Midbrain (tissue), 1 donor: Measurements from ENCODE around the gene ARHGAP22.
A peak's percentile ranks its signal among the peaks of the same experiment; 100 is the strongest.

ENCODE experiments used
- DNase-seq: peaks from one replicate; lab custom pipeline; 2025; lab: John Stamatoyannopoulos, UW

Gene ARHGAP22

DNA sequence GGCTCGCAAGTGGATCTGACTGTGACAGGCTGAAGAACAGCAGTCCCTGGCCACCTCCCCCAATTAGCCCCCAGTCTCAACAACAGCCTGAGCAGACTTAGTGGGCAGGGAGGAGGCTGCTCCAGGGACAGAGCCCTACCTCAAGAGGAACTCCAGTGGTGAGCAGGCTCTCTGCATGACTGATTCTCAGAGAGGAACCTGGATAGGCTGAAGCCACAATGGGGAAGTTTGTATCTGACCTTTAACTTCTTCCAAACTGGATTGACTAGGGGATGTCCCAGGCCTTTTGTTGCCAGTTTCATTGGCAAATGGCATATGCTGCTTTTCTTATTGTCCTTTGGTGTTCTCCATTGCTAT is 93.0 kb downstream of the ARHGAP22 start:
- peak; percentile 16 for DNase-seq

DNA sequence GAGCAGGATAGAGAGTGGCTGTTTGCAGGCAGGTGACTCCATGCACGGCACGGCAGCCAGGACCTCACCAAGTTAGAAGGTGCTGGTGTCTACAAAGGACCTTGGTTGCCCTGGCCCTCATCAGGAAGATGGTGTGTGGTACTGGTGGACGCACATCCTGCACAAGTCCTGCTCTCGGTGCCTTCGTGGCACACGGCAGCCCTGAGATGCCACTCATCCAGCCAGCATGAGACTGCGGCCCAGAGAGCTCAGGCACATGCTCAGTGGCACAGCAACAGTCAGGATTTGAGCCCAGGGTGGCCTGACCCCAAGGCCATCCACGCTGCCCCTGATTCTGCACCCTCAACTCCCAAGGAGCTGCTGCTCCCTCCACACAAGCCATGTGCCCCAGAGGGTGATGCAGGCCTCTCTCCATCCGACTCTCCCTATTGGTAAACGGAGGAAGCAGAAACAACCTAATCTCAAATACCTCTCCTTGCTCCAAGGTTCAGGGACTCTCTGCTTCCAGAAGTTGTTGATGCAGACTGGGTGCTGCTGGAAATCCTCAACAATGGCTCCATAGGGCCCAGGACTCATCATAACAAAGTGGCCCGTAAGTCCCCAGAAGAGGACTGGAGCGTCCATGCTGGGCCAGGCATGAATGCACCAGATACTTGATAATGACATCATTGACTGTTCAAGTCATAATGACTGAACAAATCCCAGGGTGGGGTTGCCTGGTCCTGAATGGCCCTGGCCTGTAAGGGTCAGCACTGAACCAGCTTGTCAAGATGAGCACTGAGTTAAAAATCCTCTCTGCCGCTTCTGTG is 93.6 kb downstream of the ARHGAP22 start:
- DNase-seq, result no peak

DNA sequence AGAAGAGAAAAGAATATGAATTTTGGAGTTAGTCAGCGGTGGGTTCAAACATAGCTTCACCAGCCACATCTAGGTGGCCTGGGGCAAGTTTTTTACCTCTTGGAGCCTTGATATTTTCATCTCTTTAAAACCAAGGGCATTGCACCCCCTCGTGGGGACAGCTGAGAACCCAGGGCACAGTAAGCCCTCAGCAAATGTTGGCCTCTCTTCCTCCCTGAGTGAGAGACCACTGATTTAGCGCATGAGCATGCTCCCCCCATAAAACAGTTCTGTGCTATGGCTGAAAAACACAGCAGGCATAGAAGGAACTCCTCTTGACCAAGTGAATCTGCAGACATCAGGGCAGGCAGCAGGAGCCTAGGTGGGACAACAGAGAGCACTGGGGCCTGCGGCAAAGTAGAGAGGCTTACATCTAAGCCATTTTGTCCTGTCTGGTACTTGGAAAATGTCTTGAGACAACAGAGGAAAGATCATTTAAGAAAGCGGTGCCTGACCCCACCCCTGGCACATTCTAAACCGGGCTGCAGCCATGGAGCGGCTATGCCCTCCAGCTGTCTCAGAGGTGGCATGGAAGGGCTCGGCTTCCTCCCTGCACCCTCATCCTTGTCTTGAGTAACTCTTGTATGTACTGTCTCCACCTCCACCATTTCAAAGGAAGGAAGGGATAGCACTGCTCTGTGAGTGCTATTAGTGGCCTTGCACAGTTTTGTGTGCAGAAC is 94.7 kb downstream of the ARHGAP22 start:
- DNase-seq, result no peak

DNA sequence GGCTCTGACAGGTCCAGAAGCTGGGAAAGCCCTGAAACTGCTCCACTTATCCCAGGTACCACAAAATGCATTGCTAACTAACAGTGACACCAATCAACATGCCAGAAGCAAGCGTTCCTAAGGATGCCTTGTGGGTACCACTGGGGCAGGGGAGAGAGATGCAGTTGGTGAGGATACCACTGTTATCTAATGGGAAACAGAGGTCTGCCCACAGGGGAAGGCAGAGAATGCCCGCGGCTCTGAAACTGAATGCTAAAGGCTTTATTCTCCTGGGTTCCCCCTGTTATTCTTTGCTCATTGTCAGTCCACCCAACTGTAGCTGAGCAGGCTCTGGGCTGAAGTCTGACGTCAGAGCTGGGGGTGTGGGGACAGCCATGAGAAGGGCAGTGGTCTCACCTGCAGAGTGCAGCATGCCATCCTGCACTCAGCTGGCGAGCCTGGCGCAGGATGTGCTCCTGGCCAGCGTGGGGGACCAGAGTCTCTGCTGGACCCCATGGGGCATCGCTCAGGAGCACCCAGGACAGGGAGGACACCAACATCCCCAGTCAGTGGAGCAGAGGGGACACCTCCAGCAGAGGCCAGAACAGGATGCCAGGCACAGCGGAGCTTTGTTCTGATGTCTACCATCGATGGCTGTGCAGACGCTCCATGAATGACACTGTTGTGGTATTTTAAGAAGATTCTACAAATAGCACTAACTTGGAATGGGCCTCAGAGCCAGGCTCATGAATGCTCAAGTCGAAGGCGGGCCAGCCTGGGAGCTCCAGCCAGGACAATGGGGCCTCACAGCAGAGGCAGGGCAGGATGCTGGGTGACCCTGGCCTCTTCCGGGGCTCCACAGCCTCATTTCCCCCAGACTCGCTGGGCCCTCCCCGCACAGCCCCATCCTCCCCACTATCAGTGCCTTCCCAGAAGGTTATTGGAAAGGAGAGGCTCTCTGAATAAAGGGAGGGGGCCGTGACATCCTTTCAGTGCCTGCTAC is 95.8 kb downstream of the ARHGAP22 start:
- DNase-seq, result peak; percentile 46

DNA sequence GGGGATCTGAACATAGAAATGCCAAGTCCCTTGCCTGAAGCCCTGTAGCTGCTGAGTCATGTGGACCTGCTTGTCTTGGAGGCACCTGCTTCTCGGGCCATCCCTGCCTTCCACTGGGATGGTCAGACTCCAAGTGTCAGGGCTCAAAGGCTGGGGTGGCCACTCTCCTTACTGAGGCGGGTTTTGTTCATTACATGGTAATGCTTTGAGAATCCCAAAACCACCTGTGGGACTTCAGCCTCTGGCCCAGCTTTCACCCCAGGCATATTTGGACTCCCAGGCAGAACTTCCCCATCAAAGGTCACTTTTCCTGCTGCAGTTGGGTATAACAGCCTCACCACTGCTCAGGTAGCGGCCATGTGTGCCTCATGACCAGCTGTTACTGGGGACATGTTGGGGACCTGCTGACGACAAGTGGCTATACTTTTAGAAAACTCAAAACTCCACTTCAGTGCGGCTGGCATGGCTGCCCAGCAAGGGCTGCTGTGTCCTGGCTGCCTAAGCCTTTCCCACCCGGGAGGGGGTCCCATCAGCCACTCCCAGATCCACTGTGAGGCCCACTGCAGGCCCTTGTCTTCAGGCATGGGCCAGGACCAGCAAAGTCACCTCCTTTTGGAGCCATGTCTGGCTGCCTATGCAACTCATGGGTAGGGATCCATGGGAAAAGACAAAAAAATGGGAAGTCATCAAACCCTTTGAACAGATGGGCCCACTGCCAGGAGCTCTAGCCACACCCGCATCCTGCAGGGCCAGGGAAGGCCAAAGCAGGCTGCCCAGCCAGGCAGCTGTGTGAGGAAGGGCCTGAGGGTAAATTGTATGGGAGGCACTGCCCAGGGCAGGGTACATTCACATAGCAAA is 96.7 kb downstream of the ARHGAP22 start:
- DNase-seq, result no peak

DNA sequence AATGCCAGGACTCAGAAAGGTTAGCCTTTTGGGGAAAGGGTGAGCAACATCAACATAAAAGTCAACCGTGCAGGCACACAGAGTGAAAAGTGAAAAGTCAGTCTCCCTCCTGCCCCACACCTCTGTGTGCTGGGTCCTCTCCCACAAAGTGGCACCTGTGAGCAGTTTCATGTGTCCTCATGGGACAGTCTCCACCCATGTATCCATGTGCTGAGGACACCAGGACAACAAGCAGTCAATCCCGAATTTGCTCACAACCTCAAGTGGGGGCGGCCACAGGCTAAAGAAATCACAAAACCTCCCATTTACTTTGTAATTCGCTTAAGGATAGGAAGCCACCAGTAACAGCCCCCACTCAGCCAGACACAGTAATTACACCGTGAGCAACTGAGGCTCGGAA is 97.4 kb downstream of the ARHGAP22 start:
- no peak for DNase-seq

DNA sequence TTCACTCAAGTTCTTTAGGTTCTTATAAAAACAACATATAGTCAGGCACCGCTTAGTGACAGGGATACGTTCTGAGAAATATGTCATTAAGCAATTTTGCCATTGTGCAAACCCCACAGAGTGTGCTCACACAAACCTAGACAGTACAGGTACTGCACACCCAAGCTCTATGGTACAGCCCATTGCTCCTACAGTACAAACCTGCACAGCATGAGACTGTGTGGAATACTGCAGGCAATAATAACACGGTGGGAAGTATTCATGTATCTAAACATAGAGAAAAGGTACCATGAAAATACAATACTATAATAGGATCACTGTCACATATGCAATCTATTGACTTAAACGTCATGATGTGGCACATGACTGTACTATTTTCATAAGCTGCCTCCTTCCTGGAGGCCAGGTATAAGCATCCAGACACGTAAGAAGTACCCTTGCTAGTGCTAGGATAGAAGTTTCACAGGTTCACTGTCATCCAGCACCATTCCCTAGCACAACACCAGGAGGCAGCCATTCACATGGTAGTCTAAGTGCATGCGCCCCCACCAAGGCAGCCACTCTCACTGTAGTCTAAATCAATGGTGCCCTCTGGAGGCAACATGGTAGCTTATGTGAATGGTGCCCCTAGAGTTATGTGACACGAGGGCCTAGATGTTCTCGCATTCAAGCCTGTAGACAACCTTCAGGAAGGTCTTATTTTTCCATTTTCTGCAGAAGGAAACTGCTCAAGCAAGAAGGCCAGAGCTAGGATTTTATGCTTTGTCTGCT is 98.5 kb downstream of the ARHGAP22 start:
- no peak for DNase-seq

DNA sequence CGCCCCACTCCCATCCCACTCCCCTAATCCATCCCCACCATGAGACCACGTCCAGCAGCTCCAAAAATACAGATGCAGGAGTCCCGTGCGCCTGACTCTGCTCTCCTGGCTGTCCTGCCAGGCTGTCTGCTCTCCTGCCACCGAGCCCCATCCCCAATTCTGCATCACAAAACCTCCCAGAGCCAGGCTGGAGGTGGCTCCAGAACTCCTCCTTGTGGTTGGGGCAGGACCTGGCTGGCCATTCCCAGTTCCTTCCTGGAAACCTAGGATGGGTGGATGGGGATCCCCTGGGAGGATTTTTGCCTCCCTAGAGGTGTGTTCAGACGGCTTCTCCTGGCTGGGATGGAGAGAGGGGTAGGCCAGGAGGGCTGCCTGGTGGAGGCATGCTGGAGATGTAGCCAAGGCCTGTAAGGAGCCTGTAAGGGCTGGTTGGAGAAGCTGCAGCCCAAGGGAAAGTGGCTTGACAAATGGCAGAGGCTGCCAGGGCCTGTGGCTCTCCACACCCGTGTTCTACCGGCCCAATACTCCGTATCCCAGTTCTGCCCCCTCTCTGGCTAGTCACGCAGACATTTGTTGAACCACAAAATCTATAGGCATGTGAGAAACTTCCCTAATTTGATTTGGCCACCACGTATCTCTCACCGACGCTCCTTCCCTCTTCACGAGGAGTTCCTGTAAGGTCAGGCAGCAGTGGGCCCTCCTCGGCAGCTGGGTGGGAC is 99.3 kb downstream of the ARHGAP22 start:
- no peak for DNase-seq

DNA sequence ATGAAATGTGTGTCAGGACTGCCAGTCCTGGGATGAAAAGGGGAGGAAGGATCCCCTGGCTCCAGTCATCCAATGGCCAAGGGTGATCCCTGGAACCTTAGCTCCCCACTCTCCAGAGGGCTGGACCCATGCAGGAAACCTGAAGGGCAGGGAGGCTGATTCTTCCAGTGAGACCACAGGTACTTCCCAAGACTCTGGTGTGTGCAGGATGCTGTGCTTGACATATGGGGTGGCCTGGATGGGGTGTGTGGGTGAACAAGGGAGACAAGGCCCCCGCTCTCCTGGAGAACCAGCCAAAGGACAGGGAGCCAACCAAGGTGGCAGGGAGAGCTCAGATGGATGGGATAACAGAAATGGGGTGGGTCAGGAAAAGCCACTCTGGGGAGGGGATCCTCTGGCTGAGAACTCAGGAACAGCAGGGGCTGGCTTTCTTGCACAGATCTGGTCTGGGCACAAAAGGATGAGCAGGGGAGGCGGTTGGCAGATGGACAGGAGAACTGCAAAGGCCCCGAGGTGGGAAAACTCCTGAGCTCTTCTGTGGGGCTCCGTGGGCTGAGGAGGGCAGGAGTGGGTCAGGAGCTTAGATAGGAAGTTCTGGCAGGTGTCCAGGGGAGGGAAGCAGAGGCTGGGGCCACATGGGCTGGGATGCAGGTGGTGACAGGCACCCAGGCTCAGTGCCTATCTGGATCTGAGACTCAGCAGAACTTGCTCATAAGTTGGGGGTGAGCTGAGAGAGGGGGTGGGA is 100.6 kb downstream of the ARHGAP22 start:
- DNase-seq, result no peak

DNA sequence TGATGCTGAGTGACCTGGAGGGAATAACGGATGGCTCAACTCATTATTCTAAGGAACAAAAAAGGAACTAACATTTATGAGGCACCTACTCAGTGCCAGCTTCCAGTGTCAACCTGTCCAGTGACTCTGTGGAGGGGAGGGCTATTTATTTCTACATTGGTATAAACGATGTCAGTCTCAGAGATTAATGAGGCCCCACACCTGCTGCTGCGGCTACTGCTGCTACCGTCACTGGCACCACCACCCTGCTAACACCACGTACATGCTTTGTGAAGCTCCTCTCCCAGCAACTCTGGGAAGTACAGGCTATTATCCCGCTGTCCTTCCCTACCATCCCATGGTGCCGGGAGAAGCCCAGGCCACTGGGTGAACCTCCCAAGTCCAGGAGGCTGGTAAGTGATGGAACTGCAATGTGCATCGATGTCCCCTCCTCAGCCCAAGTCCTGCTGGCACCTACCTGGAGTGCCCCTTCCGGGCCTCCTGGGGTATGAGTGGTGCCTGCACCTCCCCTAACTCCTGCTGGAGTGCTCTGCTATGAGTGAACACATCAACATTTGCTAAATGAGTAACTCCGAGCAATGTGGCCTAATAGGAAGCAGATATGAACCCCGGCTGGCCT is 101.5 kb downstream of the ARHGAP22 start:
- no peak for DNase-seq

DNA sequence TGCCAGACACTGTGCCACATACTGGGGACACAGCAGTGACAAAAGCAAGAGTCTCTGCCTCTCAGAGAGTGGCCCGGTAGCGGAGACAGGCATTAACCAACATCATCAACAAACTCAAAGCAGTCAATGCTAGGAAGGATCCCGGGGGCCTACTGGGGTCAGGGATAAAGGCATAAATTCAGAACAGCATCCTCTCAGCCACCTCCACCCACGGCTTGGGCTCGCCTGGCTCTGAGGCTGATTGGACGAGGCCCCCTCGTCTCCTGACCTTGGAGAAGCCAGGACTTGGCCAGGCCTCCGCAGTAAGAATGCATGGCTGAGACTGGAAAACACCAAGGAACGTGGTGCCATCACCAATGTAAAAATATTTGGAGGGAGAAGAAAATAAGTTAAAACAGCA is 102.1 kb downstream of the ARHGAP22 start:
- DNase-seq, result no peak

DNA sequence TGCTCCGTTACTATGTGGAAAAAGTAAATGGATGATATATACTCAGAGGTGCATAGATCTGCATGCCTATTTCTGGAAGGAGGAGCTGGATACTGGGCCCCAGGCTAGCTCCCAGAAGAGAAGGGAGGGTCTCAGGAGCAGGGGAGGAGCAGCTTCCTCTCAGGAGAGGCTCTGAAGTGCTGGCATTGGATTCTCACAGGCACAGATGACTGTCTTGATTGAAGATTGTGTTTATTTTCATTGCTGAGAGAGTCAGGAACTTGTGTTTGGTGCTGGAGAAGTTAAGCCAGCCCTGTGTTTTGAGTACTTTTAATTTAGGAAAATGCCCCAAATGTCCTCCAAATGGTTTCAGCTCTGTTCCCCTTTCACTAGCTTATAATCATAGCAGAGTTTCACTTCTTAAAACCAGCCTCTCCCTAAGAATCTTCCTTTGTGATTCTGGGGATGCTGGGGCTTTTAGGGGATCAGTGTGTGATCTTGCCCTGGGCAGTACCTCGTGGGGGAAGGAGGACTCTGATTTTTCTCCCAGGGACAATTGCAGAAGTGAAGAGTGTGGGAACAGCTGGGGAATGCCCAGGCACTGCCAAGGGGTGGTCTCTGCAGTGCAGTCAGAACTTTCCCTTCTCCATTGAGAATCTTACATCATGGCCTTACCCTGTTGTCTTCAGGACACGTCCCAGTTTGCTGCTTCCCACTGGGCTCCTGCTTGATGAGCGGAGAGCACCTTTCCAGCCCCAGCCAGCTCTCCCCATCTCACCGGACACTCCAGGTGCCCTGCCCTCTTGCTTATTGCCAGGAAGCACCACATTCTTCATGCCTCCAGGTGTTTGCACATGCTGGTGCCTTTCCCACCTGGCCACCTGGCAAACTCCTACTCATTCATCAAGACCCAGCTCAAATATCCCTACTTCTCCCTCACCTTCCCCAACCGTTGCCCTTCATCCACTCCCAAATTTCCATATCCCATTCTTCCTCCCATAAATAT is 102.8 kb downstream of the ARHGAP22 start:
- no peak for DNase-seq

DNA sequence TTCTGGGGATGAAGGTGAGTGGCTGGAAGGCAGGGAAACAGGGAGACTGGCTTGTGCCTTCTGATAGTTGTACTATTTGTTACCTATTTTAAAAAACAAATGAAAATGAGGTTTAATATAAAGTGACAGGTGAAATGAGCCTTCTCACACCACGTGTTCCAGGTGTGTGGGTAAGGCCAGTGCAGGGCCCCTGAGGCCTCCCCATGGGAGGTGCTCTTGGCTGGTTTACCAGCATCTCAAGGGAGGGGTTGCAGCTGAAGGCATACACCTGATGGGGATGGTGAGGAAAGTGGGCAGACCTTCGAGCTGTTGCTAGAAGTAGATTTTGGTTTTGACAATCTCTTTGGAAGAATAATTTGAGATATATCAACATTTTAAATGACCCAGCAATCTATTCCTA is 103.6 kb downstream of the ARHGAP22 start:
- no peak for DNase-seq

DNA sequence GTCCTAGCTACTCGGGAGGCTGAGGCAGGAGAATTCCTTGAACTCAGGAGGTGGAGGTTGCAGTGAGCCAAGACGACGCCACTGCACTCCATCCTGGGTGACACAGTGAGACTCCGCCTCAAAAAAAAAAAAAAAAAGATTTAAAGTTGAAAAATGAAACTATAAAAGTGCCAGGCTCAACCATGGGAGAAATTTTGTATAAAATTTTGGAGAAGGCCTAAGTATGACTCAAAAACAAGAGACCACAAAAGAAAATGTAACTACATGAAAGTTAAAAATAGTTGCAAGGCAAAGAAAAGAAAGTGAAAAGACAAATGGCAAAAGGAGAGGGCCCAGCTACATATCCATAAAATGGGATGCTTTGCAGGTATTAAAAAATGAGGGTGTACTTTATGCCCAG is 104.1 kb downstream of the ARHGAP22 start:
- no peak for DNase-seq

DNA sequence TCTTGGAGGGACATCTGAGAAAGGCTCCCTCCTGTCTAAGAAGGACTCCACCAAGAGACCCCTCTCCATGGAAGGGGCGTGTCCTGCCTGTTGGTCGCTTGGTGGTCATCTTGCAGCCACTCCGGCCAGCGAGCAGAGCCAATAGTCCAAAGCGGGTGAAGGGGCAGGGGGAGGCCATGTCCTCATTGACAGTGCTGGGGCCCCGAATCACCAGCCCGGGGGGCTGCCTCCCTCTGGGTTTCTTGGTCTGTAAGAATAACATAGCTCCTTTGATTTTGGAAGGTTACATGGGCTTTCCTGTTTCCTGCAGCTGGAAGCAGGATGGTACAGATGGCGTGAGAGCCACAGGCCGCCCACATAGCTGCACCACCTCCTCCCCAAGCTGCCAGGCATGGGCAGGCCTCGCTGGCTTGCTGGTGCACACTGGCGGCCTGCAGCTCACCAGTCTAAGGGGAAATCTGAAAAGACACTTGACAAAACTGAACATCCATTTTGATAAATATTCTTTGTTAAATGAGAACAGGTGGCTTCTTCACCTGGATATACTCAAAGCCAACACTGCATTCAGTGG is 105.8 kb downstream of the ARHGAP22 start:
- no peak for DNase-seq

DNA sequence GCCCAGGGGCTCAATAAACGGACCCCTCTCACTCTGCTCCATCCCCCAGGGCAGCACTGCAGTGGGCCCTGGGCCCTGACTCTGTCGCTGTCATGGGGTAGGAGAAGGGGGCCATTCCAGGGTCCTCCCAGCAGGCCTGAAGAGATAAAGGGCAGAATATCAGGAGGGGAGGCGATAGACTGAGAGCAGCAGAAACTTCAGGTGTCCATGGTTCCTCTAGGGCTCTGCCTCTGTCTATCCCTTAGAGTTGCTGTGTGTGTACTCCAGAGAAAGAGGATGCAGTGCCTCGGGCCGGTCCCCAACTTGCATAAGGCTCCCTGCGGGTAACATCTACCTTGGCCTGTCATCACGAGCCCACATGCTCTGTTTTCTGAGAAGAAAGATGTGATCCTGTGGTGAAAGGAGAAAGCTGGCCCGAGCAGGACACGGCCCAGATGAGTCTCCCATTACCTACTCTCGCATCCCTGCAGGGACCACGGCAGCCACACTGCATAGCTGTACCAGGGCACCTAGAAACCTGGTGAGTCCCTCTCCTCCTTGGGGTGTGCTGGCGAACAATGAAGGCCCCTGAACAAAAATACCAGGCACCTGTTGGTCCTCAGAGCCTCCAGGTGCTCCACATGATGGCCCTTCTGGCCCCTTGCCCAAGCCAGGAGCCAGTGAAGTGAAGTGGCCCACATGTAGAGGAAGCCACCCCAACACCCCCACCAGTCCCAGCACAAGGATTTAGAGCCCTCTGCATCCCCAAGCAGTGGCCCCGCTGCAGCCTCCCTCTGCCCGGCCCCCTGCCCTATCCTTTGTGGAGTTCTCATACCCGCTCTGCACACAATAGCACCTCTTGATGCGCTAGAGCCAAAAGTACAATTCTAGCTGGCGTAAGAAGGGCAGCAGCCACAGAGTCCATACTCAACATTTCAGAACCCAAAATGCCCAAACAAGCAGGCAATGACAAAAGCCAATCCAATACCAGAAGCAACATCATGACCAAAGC is 106.8 kb downstream of the ARHGAP22 start:
- DNase-seq, result no peak
